ENCODE results near the gene PRKG1.

PRKG1 gene

GRCh38 chr10:51233337-51234100 lies 159.2 kb downstream of the PRKG1 start:
- no peaks in the 10 kb centered on the region for H3K27me3 Mint-ChIP-seq
- H3K36me3 Mint-ChIP-seq = no peaks in the 10 kb centered on the region
- no peaks in the 10 kb centered on the region for H3K4me1 Mint-ChIP-seq (ENCODE audit: low read depth)
- no peak overlapping the region for H3K4me3 Mint-ChIP-seq
- no peaks in the 10 kb centered on the region for H3K9me3 Mint-ChIP-seq (ENCODE audit: low read depth)
- no peak overlapping the region for H3K27ac Mint-ChIP-seq

DNA sequence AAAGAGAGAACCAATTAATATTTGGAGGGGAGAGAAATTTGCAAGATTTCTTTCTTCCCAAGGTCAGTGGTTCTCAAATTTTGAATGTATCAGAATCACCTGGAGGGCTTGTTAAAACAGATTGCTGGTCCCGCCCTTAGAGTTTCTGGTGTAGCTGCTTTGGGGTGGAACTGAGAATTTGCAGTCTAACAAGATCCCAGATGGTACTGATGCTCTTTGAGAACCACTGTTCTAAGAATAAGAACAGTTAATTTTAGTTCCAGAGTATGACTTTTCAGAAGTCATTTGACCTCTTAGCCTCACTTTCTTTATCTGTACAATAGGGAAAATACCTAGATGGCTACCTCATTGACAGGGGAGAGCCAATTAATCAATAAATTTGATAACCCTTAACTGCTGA lies 161.6 kb downstream of the PRKG1 start:
- no peaks in the 10 kb centered on the region for H3K9me3 Mint-ChIP-seq (ENCODE audit: low read depth)

DNA sequence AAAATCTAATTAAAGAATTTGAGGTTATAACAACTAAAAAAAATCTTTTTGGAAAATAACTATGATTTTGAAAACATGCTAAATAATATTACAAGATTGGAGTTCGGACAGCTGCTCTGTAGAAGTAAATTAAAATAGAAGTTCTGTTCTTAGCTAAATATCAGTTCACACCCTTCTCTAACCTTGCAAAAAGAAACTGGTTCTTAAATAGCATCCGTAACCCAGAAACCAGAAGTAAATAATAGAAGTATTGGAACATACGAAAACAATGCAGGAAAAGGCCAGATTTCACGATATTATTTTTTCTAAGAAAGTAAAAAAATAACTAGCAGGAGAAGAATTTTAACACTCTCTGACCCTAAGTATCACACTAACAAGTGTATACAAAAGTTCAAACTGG lies 164.7 kb downstream of the PRKG1 start:
- Mint-ChIP-seq H3K36me3 (no peaks in the 10 kb centered on the region), H3K27me3 (no peaks in the 10 kb centered on the region), H3K4me1 (ENCODE audit: low read depth) (no peaks in the 10 kb centered on the region), H3K27ac (no peak overlapping the region), H3K4me3 (no peak overlapping the region), H3K9me3 (ENCODE audit: low read depth) (no peaks in the 10 kb centered on the region)

More for the DNA sequence above, 161.6 kb downstream of the PRKG1 start:
- Mint-ChIP-seq H3K4me1 (ENCODE audit: low read depth) (no peaks in the 10 kb centered on the region), H3K36me3 (no peaks in the 10 kb centered on the region), H3K27me3 (no peaks in the 10 kb centered on the region), H3K27ac (no peak overlapping the region), H3K4me3 (no peak overlapping the region)

DNA sequence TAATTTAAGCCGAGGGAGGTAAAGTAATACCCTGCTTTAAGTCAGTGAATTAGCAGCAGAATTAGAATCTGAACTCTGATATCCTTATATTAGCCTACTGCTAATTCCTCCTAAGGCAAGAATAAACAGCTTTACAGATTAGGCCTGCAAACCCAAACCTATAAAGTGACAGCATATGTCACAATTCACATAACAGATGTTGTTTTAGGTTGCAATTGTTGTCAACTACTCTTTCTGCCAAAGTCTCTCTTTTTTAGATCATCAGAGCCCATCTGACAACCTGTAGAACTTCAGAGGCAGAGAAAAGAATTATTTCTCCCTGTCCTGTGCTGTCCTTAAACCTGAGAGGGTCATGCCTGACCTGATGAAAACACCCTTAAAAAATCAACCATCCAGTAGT lies 167.2 kb downstream of the PRKG1 start:
- Mint-ChIP-seq H3K9me3 (ENCODE audit: low read depth) (no peaks in the 10 kb centered on the region), H3K4me3 (no peak overlapping the region), H3K36me3 (no peaks in the 10 kb centered on the region), H3K27me3 (no peaks in the 10 kb centered on the region), H3K4me1 (ENCODE audit: low read depth) (no peaks in the 10 kb centered on the region), H3K27ac (no peak overlapping the region)

- no peak overlapping the region for H3K27ac Mint-ChIP-seq
- no peaks in the 10 kb centered on the region for H3K9me3 Mint-ChIP-seq (ENCODE audit: low read depth)
- no peaks in the 10 kb centered on the region for H3K27me3 Mint-ChIP-seq
- H3K4me1 Mint-ChIP-seq (ENCODE audit: low read depth) = no peaks in the 10 kb centered on the region
- no peak overlapping the region for H3K4me3 Mint-ChIP-seq
- H3K36me3 Mint-ChIP-seq = no peaks in the 10 kb centered on the region
Observed at GRCh38 chr10:51242393-51242792, 168.1 kb downstream of the PRKG1 start.

- Mint-ChIP-seq H3K4me3 (no peak overlapping the region), H3K36me3 (no peaks in the 10 kb centered on the region), H3K4me1 (ENCODE audit: low read depth) (no peaks in the 10 kb centered on the region), H3K9me3 (ENCODE audit: low read depth) (no peaks in the 10 kb centered on the region), H3K27me3 (no peaks in the 10 kb centered on the region), H3K27ac (no peak overlapping the region)
Observed at GRCh38 chr10:51244309-51244708, 170.0 kb downstream of the PRKG1 start.

GRCh38 chr10:51244748-51245490 lies 170.6 kb downstream of the PRKG1 start:
- no peak overlapping the region for H3K27ac Mint-ChIP-seq
- no peak overlapping the region for H3K4me3 Mint-ChIP-seq
- H3K36me3 Mint-ChIP-seq = no peaks in the 10 kb centered on the region
- no peaks in the 10 kb centered on the region for H3K4me1 Mint-ChIP-seq (ENCODE audit: low read depth)
- H3K9me3 Mint-ChIP-seq (ENCODE audit: low read depth) = no peaks in the 10 kb centered on the region
- no peaks in the 10 kb centered on the region for H3K27me3 Mint-ChIP-seq

GRCh38 chr10:51246156-51246555 lies 171.9 kb downstream of the PRKG1 start:
- Mint-ChIP-seq H3K9me3 (ENCODE audit: low read depth) (no peaks in the 10 kb centered on the region), H3K4me1 (ENCODE audit: low read depth) (no peaks in the 10 kb centered on the region), H3K36me3 (no peaks in the 10 kb centered on the region), H3K4me3 (no peak overlapping the region), H3K27ac (no peak overlapping the region), H3K27me3 (no peaks in the 10 kb centered on the region)

DNA sequence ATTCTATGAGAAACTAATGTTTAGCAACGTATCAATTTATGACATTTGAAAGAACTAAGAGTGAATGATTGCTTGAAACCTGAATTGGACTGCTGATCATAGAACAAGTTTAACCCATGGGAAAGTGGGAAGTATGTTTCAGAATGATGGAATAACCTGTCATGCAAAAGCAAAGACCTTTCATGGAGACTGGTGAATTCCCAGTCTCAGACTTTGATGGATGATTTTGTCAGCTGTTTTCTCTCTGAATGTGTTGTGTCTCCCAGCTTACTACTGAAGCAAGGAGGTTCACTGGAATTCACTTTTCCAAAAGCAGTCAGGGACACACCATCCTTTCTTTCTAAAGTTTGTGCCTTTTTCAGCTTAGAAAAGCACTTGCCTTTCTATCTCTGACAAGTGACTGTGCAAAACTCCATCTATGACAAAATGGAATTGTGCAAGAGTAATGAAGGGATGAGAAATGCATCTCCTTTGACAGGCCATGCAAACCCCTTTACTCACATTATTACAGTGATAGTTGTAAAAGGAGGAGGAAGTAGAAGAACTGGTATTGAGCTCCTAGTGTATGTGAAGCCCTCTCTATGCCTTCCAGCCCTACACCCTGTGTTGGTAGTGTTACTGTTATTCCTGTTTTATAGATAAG lies 176.1 kb downstream of the PRKG1 start:
- H3K27me3 Mint-ChIP-seq = no peaks in the 10 kb centered on the region
- no peaks in the 10 kb centered on the region for H3K36me3 Mint-ChIP-seq

DNA sequence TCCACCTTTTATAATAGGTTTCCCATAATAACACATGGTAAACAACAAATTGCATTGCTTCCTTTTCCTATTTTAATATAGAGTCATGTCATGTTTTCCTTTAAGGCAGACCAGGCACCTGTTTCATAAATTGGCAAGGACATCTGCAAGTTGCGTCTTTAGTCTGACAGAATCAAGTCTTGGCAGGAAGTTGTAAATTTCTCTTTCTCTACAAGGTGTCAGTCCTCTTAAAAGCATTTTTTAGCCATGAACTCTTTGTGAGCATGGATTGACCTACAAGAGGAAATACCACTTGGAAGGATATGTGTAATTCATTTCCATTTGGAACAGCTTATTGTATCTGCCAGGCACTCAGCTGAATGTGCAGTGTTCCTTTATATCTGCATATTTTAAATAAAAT lies 176.8 kb downstream of the PRKG1 start:
- Mint-ChIP-seq H3K4me3 (no peak overlapping the region), H3K27me3 (no peaks in the 10 kb centered on the region)

More for the DNA sequence above, 176.1 kb downstream of the PRKG1 start:
- no peak overlapping the region for H3K4me3 Mint-ChIP-seq
- no peaks in the 10 kb centered on the region for H3K4me1 Mint-ChIP-seq (ENCODE audit: low read depth)
- no peaks in the 10 kb centered on the region for H3K9me3 Mint-ChIP-seq (ENCODE audit: low read depth)
- H3K27ac Mint-ChIP-seq = no peak overlapping the region

DNA sequence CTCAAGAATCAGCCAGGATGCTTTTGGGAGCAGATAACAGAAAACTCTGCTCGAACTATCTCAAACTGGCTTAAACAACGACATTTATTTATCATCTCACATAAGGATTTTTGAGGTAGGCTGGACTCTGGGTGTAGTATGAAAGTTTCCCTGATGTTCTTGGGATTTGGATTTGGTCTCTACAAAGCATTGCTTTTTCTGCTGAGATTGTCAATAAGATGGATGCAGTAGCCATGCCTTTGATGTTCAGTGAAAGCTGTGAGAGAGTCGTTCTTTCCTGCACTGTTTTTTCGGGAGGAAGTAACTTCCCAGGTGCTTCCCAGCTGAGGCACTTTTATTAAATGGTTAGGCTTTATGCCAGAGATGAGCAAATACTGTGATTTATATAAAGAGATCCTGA lies 181.1 kb downstream of the PRKG1 start:
- Mint-ChIP-seq H3K4me3 (no peak overlapping the region), H3K36me3 (no peaks in the 10 kb centered on the region), H3K27me3 (no peaks in the 10 kb centered on the region), H3K27ac (no peak overlapping the region), H3K9me3 (ENCODE audit: low read depth) (peaks cover 5% of the 10 kb centered on the region), H3K4me1 (ENCODE audit: low read depth) (no peaks in the 10 kb centered on the region)

More for the DNA sequence above, 176.8 kb downstream of the PRKG1 start:
- H3K9me3 Mint-ChIP-seq (ENCODE audit: low read depth) = no peaks in the 10 kb centered on the region
- H3K36me3 Mint-ChIP-seq = no peaks in the 10 kb centered on the region
- H3K4me1 Mint-ChIP-seq (ENCODE audit: low read depth) = no peaks in the 10 kb centered on the region
- no peak overlapping the region for H3K27ac Mint-ChIP-seq

DNA sequence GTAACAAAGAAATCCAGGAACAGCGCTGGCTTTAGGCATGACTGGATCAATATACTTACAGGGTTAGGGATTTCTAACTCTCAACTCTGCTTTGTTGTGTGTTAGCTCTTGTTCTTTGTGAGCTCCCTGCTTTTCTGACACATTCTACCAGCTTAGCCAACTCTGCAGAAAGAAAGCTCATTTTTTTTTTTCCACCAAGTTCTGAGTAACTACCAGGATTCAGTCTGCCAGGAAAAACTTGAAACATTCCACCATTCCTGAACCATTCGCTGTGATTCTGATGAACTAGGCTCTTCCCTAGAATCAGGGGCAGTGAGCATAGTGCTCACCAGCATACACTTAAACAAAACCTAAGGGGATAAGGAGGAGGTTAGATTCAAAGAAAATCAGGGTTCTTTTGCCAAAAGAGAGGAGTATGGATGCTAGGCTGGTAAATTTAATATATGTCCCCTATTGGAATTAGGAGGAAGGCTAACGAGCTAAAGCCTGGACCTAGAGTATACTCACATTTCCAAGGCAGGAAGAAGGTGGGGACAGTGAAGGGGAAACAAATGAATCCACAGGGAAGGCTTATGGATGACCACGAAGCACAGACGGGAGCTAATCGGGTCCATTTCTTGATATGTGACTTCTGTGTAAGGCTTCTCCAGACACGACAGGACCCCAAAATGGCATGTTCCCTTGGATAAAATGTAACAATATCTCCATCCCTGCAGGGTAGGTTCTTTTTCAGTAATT lies 183.4 kb downstream of the PRKG1 start:
- Mint-ChIP-seq H3K4me3 (no peak overlapping the region), H3K36me3 (no peaks in the 10 kb centered on the region), H3K9me3 (ENCODE audit: low read depth) (peaks cover 5% of the 10 kb centered on the region), H3K27ac (no peak overlapping the region), H3K27me3 (no peaks in the 10 kb centered on the region), H3K4me1 (ENCODE audit: low read depth) (no peaks in the 10 kb centered on the region)

- no peaks in the 10 kb centered on the region for H3K4me1 Mint-ChIP-seq (ENCODE audit: low read depth)
- H3K4me3 Mint-ChIP-seq = no peak overlapping the region
- no peak overlapping the region for H3K27ac Mint-ChIP-seq
- H3K36me3 Mint-ChIP-seq = no peaks in the 10 kb centered on the region
- H3K27me3 Mint-ChIP-seq = no peaks in the 10 kb centered on the region
- H3K9me3 Mint-ChIP-seq (ENCODE audit: low read depth) = peaks cover 5% of the 10 kb centered on the region
Observed at GRCh38 chr10:51260376-51260775, 186.1 kb downstream of the PRKG1 start.

DNA sequence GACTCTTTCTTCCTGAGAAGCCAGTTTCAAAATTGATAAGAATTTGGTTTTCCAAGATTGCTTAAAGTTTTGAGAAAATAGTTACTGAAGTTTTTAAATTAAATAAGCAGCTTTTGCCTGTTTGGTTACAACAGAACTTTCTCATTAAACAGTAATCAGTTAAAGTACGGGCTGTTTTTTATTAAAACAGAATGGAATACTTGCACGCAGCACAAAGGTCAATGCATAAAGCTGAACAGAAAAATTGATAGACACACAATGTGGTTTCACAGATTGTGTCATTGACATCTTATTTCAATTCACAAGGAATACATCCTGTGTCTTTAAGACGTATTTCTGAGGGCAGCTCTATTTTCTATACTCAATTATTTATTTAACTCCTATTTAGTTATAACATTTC lies 192.2 kb downstream of the PRKG1 start:
- Mint-ChIP-seq H3K27ac (no peak overlapping the region), H3K36me3 (no peaks in the 10 kb centered on the region), H3K9me3 (ENCODE audit: low read depth) (no peaks in the 10 kb centered on the region), H3K27me3 (no peaks in the 10 kb centered on the region), H3K4me3 (no peak overlapping the region), H3K4me1 (ENCODE audit: low read depth) (no peaks in the 10 kb centered on the region)
